Hematopoietic multipotent progenitor cell treated with erythropoietin and hydrocortisone succinate and interleukin-3 and kit ligand, for 6 days (in vitro differentiated cells): ENCODE measurements around the gene IGSF11.
"Not testable (repeated sequence)": the region's sequence is repeated elsewhere in the genome, so short reads cannot be mapped to it uniquely, and the experiment has no call there.

ENCODE experiments used
- DNase-seq: peaks from one replicate; pipeline ENCODE4 v3.0.0-alpha.2; 2015

Gene IGSF11

DNA sequence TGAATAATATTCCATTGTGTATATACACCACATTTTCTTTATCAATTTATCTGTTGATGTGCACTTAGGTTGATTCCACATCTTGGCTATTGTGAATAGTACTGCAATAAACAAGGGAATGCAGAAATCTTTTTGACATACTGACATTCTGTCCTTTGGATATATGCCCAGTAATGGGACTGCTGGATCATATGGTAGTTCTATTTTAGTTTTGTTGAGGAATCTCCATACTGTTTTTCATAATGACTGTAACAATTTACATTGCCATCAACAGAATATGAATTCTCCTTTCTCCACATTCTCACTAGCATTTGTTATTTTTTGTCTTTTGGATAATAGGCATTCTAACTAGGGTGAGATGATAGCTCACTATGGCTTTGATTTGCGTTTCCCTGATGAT lies 174.7 kb downstream of the IGSF11 start:
- DNase-seq, result no peak

DNA sequence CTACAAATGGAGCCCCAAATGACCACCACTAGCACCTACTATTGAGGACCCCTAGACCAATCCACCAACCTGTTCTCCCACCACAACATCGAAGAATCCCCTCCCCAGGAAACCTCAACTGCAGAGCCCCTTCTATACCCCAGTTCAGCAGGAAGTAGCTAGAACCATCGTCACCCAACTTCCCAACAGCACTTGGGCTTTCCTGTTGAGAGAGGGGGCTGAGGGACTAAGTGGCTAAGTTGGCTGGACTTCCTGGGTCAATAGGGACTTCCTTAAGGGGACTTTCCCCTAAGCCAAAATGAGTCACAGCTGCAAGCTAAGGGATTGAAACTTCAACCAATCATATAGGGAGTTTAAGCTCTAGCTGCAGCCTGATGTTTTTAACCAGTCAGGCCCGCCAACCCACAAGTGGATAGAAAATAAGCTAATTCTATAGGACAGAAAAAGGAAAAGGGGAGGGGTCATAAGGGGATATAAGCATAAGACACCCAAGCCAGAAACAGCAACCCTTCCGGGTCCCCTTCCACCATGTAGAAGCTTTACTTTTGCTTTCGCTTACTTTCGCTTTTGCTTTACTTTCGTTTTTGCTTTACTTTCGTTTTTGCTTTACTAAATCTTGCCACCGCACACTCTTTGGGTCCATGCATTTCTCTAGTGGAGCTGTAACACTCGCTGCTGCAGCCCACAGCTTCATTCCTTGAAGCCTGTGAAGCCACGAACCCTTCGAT lies 183.0 kb downstream of the IGSF11 start:
- DNase-seq, result not testable (repeated sequence)

DNA sequence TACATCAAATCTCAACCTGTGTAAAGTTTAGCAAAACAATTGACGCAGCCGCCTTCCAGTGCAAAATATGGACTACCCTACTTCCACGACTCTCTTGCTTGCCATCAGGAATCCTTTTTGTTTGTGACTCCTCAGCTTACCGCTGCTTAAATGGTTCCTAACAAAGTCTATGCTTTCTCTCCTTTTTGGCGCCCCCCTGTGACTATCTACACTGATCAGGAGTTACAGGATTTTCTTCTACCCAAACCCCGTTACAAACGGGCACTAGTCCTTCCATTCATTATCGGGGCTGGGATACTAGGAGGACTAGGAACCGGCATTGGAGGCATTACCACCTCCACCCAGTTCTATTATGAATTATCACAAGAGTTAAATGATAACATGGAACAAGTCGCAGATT lies 184.0 kb downstream of the IGSF11 start:
- no peak for DNase-seq
